Endothelial cell of umbilical vein (primary cell): ENCODE data around the gene RAPGEF6. TPM values are rescaled to one million over a fixed set of nuclear protein-coding genes. Genes with fewer than 3 reads are reported as not detected.

Experiments
- BruUV-seq: library from RNA; stranded (reverse); fragments of 400-500 nt; replicated peaks from 2 replicates; lab custom pipeline; 2021; lab: Mats Ljungman, UMichigan
- CTCF ChIA-PET: fragments of 300-600, 350-600 bp; sonication (Branson Sonifier 250); formaldehyde crosslinking; loops from one replicate; lab custom pipeline; 2021; ENCODE audit warnings: antibody characterized with exemption, inconsistent platforms; lab: Charles Lee
- POLR2A ChIA-PET: fragments of 300-600, 350-600 bp; sonication (Branson Sonifier 250); formaldehyde crosslinking; loops from one replicate; lab custom pipeline; 2021; ENCODE audit warnings: antibody characterized with exemption, inconsistent platforms; lab: Charles Lee
- DNase-seq: peaks from one replicate; pipeline ENCODE4 v3.0.0-alpha.2; 2011; ENCODE audit warnings: low read depth, low spot score
- FAIRE-seq: peaks from 2 replicates; lab custom pipeline; 2011; peaks lifted over from hg19 to GRCh38; lab: Jason Lieb, UNC
- H2AFZ ChIP-seq: 2 replicates; pipeline ENCODE4 v1.6.0; 2012; ENCODE audit warnings: low read depth, low read length, control low read depth, inconsistent platforms
- H3K27ac ChIP-seq: 2 replicates; pipeline ENCODE4 v1.5.1; 2011; ENCODE audit warnings: low read depth, mild to moderate bottlenecking, control low read depth, low read length, moderate library complexity; ENCODE audit not compliant: insufficient read depth
- H3K27me3 ChIP-seq, 2 experiments: 2 replicates each; pipeline versions ENCODE4 v1.6.0 to v1.6.1; 2011; ENCODE audit warnings: low read length in 2 of 2, mixed read lengths in 1 of 2; ENCODE audit not compliant: control insufficient read depth in 2 of 2, insufficient read depth in 2 of 2
- H3K36me3 ChIP-seq, 2 experiments: 2 replicates in 1 of 2; 3 replicates in 1 of 2; pipeline ENCODE4 v1.5.1; 2011; ENCODE audit warnings: low read length in 2 of 2, mild to moderate bottlenecking in 1 of 2, moderate library complexity in 1 of 2; ENCODE audit not compliant: control insufficient read depth in 2 of 2, insufficient read depth in 2 of 2; ENCODE audit errors: extremely low read depth in 1 of 2
- H3K4me1 ChIP-seq: 3 replicates; pipeline ENCODE4 v1.5.1; 2011; ENCODE audit warnings: mild to moderate bottlenecking, low read length; ENCODE audit not compliant: control insufficient read depth, insufficient read depth; ENCODE audit errors: extremely low read depth
- H3K4me2 ChIP-seq: 2 replicates; pipeline ENCODE4 v1.6.1; 2011; ENCODE audit warnings: low read length, control low read depth, mixed read lengths; ENCODE audit not compliant: insufficient read depth
- H3K4me3 ChIP-seq, 3 experiments: fragments of 200-600 bp in 1 of 3; sonication (generic), shearing (Covaris generic) in 1 of 3; replicated peaks in 1 of 3; 2 replicates each; pipeline ENCODE4 v1.5.1; 2011 to 2016; ENCODE audit warnings: control low read depth in 3 of 3, low read length in 3 of 3, mild to moderate bottlenecking in 2 of 3, inconsistent platforms in 1 of 3, low read depth in 1 of 3, moderate library complexity in 1 of 3; ENCODE audit not compliant: insufficient read depth in 1 of 3
- H3K79me2 ChIP-seq: 2 replicates; pipeline ENCODE4 v1.6.0; 2012; ENCODE audit warnings: low read length, inconsistent platforms; ENCODE audit not compliant: control insufficient read depth, insufficient read depth
- H3K9ac ChIP-seq: replicated peaks from 2 replicates; pipeline ENCODE3; 2011; ENCODE audit warnings: low read length, control low read depth; ENCODE audit not compliant: insufficient read depth; ENCODE audit errors: extremely low read depth
- H3K9me1 ChIP-seq: replicated peaks from 3 replicates; pipeline ENCODE4 v1.6.0; 2011; ENCODE audit warnings: mild to moderate bottlenecking, low read length; ENCODE audit not compliant: control insufficient read depth, insufficient read depth; ENCODE audit errors: extremely low read depth
- H3K9me3 ChIP-seq: replicated peaks from 2 replicates; pipeline ENCODE4 v1.5.1; 2012; ENCODE audit warnings: low read length, inconsistent platforms; ENCODE audit not compliant: control insufficient read depth, insufficient read depth
- H4K20me1 ChIP-seq: replicated peaks from 2 replicates; pipeline ENCODE3; 2011; ENCODE audit warnings: mild to moderate bottlenecking, low read length; ENCODE audit not compliant: control insufficient read depth, insufficient read depth; ENCODE audit errors: extremely low read depth
- CTCF ChIP-seq, 2 donors: IDR thresholded peaks; 1 replicate in 1 of 2; 2 replicates in 1 of 2; pipeline ENCODE4 v1.5.1; 2011; ENCODE audit warnings: low read length in 2 of 2, mild to moderate bottlenecking in 2 of 2, moderate library complexity in 2 of 2, control low read depth in 1 of 2, inconsistent platforms in 1 of 2, low read depth in 1 of 2; ENCODE audit not compliant: insufficient read depth in 1 of 2; ENCODE audit errors: extremely low read depth in 1 of 2
- EZH2 ChIP-seq: IDR thresholded peaks from 2 replicates; pipeline ENCODE4 v1.6.1; 2012; ENCODE audit warnings: borderline replicate concordance, low read depth, mild to moderate bottlenecking, moderate library complexity, low read length, inconsistent platforms; ENCODE audit not compliant: severe bottlenecking
- FOS ChIP-seq: IDR thresholded peaks from 2 replicates; pipeline ENCODE4 v1.6.1; 2011; ENCODE audit warnings: mild to moderate bottlenecking, low read length, moderate library complexity, borderline replicate concordance; ENCODE audit not compliant: insufficient read depth
- GATA2 ChIP-seq: IDR thresholded peaks from 2 replicates; pipeline ENCODE4 v1.7.0; 2011; ENCODE audit warnings: low read depth, mild to moderate bottlenecking, moderate library complexity, mixed read lengths, low read length; ENCODE audit not compliant: insufficient read length, insufficient read depth
- JUN ChIP-seq: IDR thresholded peaks from 2 replicates; pipeline ENCODE4 v1.6.1; 2011; ENCODE audit warnings: borderline replicate concordance, low read depth; ENCODE audit not compliant: insufficient read length, insufficient read depth
- MYC ChIP-seq: IDR thresholded peaks from one replicate; pipeline ENCODE4 v1.6.1; 2011; ENCODE audit warnings: mild to moderate bottlenecking, low read depth, low read length
- POLR2A ChIP-seq: IDR thresholded peaks from 2 replicates; pipeline ENCODE4 v1.6.1; 2012; ENCODE audit warnings: low read depth, mild to moderate bottlenecking, control low read depth, low read length
- POLR2AphosphoS5 ChIP-seq: IDR thresholded peaks from 2 replicates; pipeline ENCODE4 v1.6.1; 2012; ENCODE audit warnings: low read depth, mild to moderate bottlenecking, control low read depth, low read length, moderate library complexity; ENCODE audit not compliant: insufficient read depth
- dilution Hi-C: fragments of 300-500 bp; cut with MboI; formaldehyde crosslinking; loops from one replicate; pipeline ENCODE4 v1.15.0; 2019; ENCODE audit warnings: low sequenced_read_pairs; ENCODE audit not compliant: extremely low pct_ligation_motif_present
- intact Hi-C: fragments of 100-400 bp; cut with micrococcal nuclease; formaldehyde crosslinking; loops from one replicate; pipeline ENCODE4 v1.10.0; 2022
- polyA plus RNA-seq, 4 experiments: library from polyadenylated mRNA; depleted of rRNA in 3 of 4; stranded (reverse) in 3 of 4; unstranded in 1 of 4; fragments of >200 nt; gene quantifications; 2 replicates each; pipeline versions ENCODE4 v1.2.1 to v1.2.3, GENCODE V29; 2011 to 2012; ENCODE audit warnings: missing spikeins in 1 of 4
- total RNA-seq: library from RNA; stranded (reverse); gene quantifications from 2 replicates; pipeline ENCODE4 v1.2.3, GENCODE V29; 2021
- TF ChIP-seq, protein P1 (sequence below): IDR thresholded peaks from 2 replicates; pipeline ENCODE4 v1.6.1; 2011; ENCODE audit not compliant: insufficient read depth, insufficient read length

Gene RAPGEF6
- total and polyA plus RNA-seq, 2 donors (not counting 3 experiments of a cell fraction or from before 2014, with no cell fraction given): 3.5 to 17.5 TPM

DNA sequence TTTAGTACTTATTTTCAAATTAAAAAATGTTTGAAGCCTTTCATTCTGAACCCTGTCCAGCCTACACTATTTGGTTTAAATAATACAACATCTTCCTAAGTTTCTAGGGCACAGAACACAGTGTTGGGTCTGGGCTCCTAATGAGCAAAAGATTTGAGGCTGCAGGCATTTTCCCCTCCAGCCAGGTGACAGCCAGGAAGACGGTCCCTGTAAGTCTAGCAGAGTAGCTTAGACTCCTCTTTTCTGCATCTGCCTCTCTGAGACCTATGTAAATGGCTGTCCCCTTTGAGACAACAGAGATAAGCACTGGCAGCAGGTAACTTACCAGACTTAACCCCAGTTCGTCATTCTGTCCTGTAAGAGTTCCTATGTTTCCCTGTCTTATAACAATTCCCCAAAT, 229.4 kb downstream of the RAPGEF6 start:
- H3K4me1 ChIP-seq: no peaks in the 10 kb centered on the region
- no peak for DNase-seq
- H3K27ac ChIP-seq: no peak overlapping the region
- FAIRE-seq: no peak
- no peak overlapping the region for H3K9ac ChIP-seq
- peaks cover 0 to 3% of the 10 kb centered on the region in 2 experiments for H3K36me3 ChIP-seq
- no peak overlapping the region for H3K4me2 ChIP-seq
- intact Hi-C loops (no loop called here), dilution Hi-C loops (no loop called here)
- ChIA-PET POLR2A (no interaction called here), CTCF (interaction anchor here (0.8 to 1.6 kb wide), 3 partner anchors 23 to 1634 kb away, joined by 3 to 4 read pairs (median 3); no protein-coding TSS in a partner anchor)
- H3K27me3 ChIP-seq: no peaks in the 10 kb centered on the region
- H3K4me3 ChIP-seq: no peak overlapping the region
- H3K9me3 ChIP-seq: no peaks in the 10 kb centered on the region
- TF ChIP-seq MYC: no peak
- TF ChIP-seq EZH2: no peak
- TF ChIP-seq JUN: no peak
- no peak for TF ChIP-seq POLR2A
- TF ChIP-seq POLR2AphosphoS5: no peak
- TF ChIP-seq, protein P1, sequence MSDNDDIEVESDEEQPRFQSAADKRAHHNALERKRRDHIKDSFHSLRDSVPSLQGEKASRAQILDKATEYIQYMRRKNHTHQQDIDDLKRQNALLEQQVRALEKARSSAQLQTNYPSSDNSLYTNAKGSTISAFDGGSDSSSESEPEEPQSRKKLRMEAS: no peak
- TF ChIP-seq CTCF (IDR thresholded peaks at IDR 0.05; ENCODE audit: extremely low read depth in 1 of 2, insufficient read depth in 1 of 2, low read depth in 1 of 2, low read length in 2 of 2): no peak
- TF ChIP-seq GATA2: no peak
- TF ChIP-seq FOS: no peak
- no peaks in the 10 kb centered on the region for H3K79me2 ChIP-seq
- BruUV-seq: no TSS peak
- H2AFZ ChIP-seq: no peak overlapping the region
- H3K9me1 ChIP-seq: no peaks in the 10 kb centered on the region
- no peaks in the 10 kb centered on the region for H4K20me1 ChIP-seq
